Subcutaneous abdominal adipose tissue (tissue), 5 donors: ENCODE results near the gene LAMA2.

Experiments
- H3K27ac ChIP-seq: one replicate; pipeline ENCODE4 v1.7.0; 2013; ENCODE audit warnings: low read depth, mild to moderate bottlenecking, inconsistent platforms, low read length, moderate library complexity
- H3K27me3 ChIP-seq, 5 donors: one replicate each; pipeline ENCODE4 v1.7.0; 2013; ENCODE audit warnings: low read length in 5 of 5, inconsistent platforms in 1 of 5; ENCODE audit not compliant: control insufficient read depth in 5 of 5, insufficient read depth in 4 of 5
- H3K36me3 ChIP-seq, 5 donors: one replicate each; pipeline ENCODE4 v1.7.0; 2013; ENCODE audit warnings: low read length in 5 of 5; ENCODE audit not compliant: control insufficient read depth in 5 of 5, insufficient read depth in 5 of 5
- H3K4me1 ChIP-seq, 5 donors: one replicate each; pipeline ENCODE4 v1.7.0; 2013; ENCODE audit warnings: low read length in 5 of 5, mild to moderate bottlenecking in 3 of 5, moderate library complexity in 1 of 5; ENCODE audit not compliant: control insufficient read depth in 5 of 5, insufficient read depth in 5 of 5
- H3K4me3 ChIP-seq, 5 donors: one replicate each; pipeline ENCODE4 v1.7.0; 2013; ENCODE audit warnings: low read length in 5 of 5, low read depth in 1 of 5
- H3K9ac ChIP-seq, 5 donors: one replicate each; pipeline ENCODE4 v1.7.0; 2013; ENCODE audit warnings: low read length in 5 of 5, mild to moderate bottlenecking in 4 of 5, moderate library complexity in 3 of 5
- H3K9me3 ChIP-seq, 5 donors: one replicate each; pipeline ENCODE4 v1.7.0; 2013; ENCODE audit warnings: low read length in 5 of 5; ENCODE audit not compliant: control insufficient read depth in 5 of 5
- donor health status: healthy.
- donor health status: healthy.
- donor health status: healthy.
- donor health status: healthy.
- donor health status: healthy.

The LAMA2 gene

DNA sequence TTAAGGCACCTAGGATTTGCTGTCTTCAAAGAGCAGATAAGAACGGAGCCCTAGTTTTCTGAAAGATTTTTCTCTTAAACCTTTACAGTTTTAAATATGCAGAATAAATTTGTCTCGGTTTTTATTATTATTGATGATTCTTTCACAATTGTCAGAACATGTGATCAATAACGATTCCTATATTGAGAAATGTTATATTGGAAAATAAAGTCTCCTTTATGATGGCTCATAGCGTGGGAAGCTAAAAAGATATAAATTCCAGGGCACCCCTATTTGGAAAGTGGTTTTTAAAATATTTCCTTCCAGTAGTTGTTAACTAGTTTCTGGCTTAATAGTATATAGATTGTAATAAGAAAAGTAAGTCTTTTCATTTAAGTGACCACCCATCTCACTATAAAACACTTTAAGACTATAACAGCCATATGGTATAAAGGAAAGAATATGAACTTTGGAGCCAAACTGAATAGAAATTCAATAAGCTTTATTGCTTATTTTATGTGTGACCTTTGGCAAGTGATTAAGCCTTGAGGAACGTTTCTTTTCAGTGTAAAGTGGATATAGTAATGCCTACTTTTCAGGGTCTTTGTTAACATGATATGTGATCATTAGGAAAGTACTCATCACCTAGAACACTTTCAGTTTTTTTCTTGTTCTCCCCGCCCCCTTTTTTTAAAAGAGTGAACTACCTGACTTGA, 369.6 kb downstream of the LAMA2 start:
- no peak overlapping the region for H3K4me3 ChIP-seq
- no peak overlapping the region for H3K9ac ChIP-seq
- no peaks in the 10 kb centered on the region for H3K27me3 ChIP-seq
- no peaks in the 10 kb centered on the region for H3K9me3 ChIP-seq
- H3K36me3 ChIP-seq = no peaks in the 10 kb centered on the region
- no peak overlapping the region for H3K27ac ChIP-seq
- H3K4me1 ChIP-seq = peaks cover 0 to 3% (median 2%) of the 10 kb centered on the region in 5 donors

DNA sequence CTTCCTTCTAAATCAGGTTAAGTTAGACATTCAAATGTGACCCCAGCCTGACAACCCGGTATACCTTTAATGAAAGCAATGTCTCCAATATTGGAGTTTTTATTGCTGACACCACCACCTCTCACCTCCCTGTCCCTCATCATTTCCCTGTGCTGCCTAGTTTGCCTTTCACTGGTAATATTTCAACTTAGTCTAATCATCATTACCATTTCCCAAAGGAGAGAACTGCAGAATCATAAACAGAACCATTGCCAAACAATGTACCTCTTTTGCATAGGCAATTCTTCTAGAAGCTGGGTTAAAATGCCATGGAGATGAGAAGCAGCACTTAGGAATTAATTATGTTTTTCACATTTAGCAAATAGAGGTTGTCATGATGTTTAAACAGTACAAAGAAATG, 370.3 kb downstream of the LAMA2 start:
- no peak overlapping the region for H3K9ac ChIP-seq
- H3K4me3 ChIP-seq = no peak overlapping the region
- no peaks in the 10 kb centered on the region for H3K9me3 ChIP-seq
- no peak overlapping the region for H3K27ac ChIP-seq
- no peaks in the 10 kb centered on the region for H3K27me3 ChIP-seq
- no peaks in the 10 kb centered on the region for H3K36me3 ChIP-seq
- H3K4me1 ChIP-seq = peaks cover 0 to 3% (median 2%) of the 10 kb centered on the region in 5 donors

DNA sequence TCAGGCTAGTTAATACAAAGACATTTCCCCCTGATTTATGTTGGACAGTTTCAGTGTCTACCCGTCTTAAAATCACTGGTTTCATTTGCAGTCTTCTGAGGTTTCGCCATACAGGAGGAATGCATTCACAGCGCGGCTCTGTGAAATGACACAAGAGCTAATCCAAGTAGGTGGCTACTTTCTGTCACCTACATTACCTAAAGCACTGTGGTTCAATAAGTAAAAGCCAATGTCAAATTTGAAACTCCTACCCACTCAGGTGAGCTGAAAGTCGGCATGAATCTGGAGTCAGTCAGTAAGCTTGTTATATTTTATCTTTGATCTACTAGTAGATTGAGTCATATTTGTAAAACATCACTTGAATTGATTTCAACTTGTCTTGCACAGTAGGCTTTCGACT, 370.8 kb downstream of the LAMA2 start:
- H3K27me3 ChIP-seq = no peaks in the 10 kb centered on the region
- H3K27ac ChIP-seq = no peak overlapping the region
- no peaks in the 10 kb centered on the region for H3K9me3 ChIP-seq
- no peak overlapping the region for H3K9ac ChIP-seq
- H3K4me1 ChIP-seq = peaks cover 0 to 3% (median 2%) of the 10 kb centered on the region in 5 donors
- H3K36me3 ChIP-seq = no peaks in the 10 kb centered on the region
- H3K4me3 ChIP-seq = no peak overlapping the region

- no peaks in the 10 kb centered on the region for H3K4me1 ChIP-seq
- H3K4me3 ChIP-seq = no peak overlapping the region
- no peaks in the 10 kb centered on the region for H3K36me3 ChIP-seq
- no peaks in the 10 kb centered on the region for H3K9me3 ChIP-seq
- H3K9ac ChIP-seq = no peak overlapping the region
- H3K27ac ChIP-seq = no peak overlapping the region
- no peaks in the 10 kb centered on the region for H3K27me3 ChIP-seq
Measured at GRCh38 chr6:129257196-129257595, 374.3 kb downstream of the LAMA2 start.

GRCh38 chr6:129262661-129263060, 379.7 kb downstream of the LAMA2 start:
- no peaks in the 10 kb centered on the region for H3K36me3 ChIP-seq
- no peaks in the 10 kb centered on the region for H3K4me1 ChIP-seq
- no peak overlapping the region for H3K27ac ChIP-seq
- H3K27me3 ChIP-seq = no peaks in the 10 kb centered on the region
- H3K4me3 ChIP-seq = no peak overlapping the region
- H3K9ac ChIP-seq = no peak overlapping the region
- no peaks in the 10 kb centered on the region for H3K9me3 ChIP-seq

- H3K36me3 ChIP-seq = no peaks in the 10 kb centered on the region
- no peaks in the 10 kb centered on the region for H3K27me3 ChIP-seq
- no peak overlapping the region for H3K9ac ChIP-seq
- H3K27ac ChIP-seq = no peak overlapping the region
- H3K4me1 ChIP-seq = no peaks in the 10 kb centered on the region
- H3K4me3 ChIP-seq = no peak overlapping the region
- no peaks in the 10 kb centered on the region for H3K9me3 ChIP-seq
Measured at GRCh38 chr6:129263176-129263575, 380.2 kb downstream of the LAMA2 start.

GRCh38 chr6:129264480-129265045, 381.6 kb downstream of the LAMA2 start:
- no peaks in the 10 kb centered on the region for H3K36me3 ChIP-seq
- H3K9me3 ChIP-seq = no peaks in the 10 kb centered on the region
- no peaks in the 10 kb centered on the region for H3K27me3 ChIP-seq
- H3K9ac ChIP-seq = no peak overlapping the region
- H3K4me1 ChIP-seq = no peaks in the 10 kb centered on the region
- no peak overlapping the region for H3K27ac ChIP-seq
- H3K4me3 ChIP-seq = no peak overlapping the region

- Histone ChIP-seq H3K9ac (no peak overlapping the region), H3K27me3 (no peaks in the 10 kb centered on the region), H3K36me3 (peaks cover 0 to 3% (median 0%) of the 10 kb centered on the region in 5 donors), H3K4me1 (no peaks in the 10 kb centered on the region), H3K4me3 (no peak overlapping the region), H3K9me3 (no peaks in the 10 kb centered on the region), H3K27ac (no peak overlapping the region)
Measured at GRCh38 chr6:129267028-129267427, 384.1 kb downstream of the LAMA2 start.

DNA sequence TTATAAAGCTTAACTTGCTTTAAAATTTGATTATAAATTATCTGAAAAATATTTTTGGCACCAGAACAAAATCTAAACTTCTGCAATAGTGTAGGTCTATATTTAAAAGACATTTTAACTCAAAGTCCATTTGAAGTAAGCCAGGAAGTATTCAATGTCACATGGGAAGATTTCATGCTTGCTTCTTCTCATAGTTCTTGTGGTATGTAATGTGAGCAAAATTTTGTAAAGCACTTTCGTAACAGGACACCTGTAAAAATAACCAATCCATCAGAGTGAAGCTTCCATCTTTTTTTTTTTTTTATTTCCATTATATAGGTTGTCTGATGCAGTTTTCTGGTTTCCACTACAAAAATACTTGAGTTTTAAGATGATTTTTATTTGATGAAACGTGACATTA, 386.1 kb downstream of the LAMA2 start:
- no peaks in the 10 kb centered on the region for H3K9me3 ChIP-seq
- no peaks in the 10 kb centered on the region for H3K4me1 ChIP-seq
- no peaks in the 10 kb centered on the region for H3K27me3 ChIP-seq
- no peak overlapping the region for H3K4me3 ChIP-seq
- H3K27ac ChIP-seq = no peak overlapping the region
- H3K36me3 ChIP-seq = peaks cover 0 to 3% (median 0%) of the 10 kb centered on the region in 5 donors
- H3K9ac ChIP-seq = no peak overlapping the region

- Histone ChIP-seq H3K9me3 (no peaks in the 10 kb centered on the region), H3K9ac (no peak overlapping the region), H3K36me3 (peaks cover 0 to 3% (median 0%) of the 10 kb centered on the region in 5 donors), H3K27me3 (no peaks in the 10 kb centered on the region), H3K27ac (no peak overlapping the region), H3K4me1 (no peaks in the 10 kb centered on the region), H3K4me3 (no peak overlapping the region)
Measured at GRCh38 chr6:129269891-129270290, 387.0 kb downstream of the LAMA2 start.
